C4-2B (cell line): ENCODE results near the gene CTNNA3.

Experiments
- CTCF ChIP-seq: fragments of 450-650 bp; conservative IDR thresholded peaks from 2 replicates; pipeline ENCODE4 v1.5.1; 2017; ENCODE audit warnings: mild to moderate bottlenecking
- ZFX ChIP-seq: fragments of 450-650 bp; IDR thresholded peaks from 2 replicates; pipeline ENCODE4 v1.6.1; 2017

DNA sequence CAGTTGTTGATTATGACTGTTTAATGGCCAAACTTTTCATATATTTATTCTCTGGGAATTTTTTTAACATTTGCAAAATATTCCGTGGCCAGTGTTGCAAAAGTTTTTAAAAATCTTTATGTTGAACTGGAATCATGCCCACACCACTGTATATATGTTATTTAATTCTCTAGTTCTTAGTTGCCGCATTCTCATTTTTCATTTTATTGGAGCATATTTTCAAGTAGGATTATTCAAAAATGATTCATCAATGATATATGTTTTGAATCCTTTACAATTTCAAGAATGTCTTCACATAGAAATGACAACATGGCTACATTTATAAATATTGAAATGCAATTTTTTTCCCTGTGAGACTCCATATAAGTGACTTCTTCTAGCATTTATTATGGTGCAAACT is 958.8 kb downstream of the CTNNA3 start:
- no peak for TF ChIP-seq CTCF
- TF ChIP-seq ZFX = no peak
